ENCODE measurements around the gene UBE2J2. TPM values are rescaled to one million over a fixed set of nuclear protein-coding genes. Genes with fewer than 3 reads are reported as not detected.

Gene UBE2J2
- total RNA-seq, 1 donor from 2014 or later = 32.9 TPM

DNA sequence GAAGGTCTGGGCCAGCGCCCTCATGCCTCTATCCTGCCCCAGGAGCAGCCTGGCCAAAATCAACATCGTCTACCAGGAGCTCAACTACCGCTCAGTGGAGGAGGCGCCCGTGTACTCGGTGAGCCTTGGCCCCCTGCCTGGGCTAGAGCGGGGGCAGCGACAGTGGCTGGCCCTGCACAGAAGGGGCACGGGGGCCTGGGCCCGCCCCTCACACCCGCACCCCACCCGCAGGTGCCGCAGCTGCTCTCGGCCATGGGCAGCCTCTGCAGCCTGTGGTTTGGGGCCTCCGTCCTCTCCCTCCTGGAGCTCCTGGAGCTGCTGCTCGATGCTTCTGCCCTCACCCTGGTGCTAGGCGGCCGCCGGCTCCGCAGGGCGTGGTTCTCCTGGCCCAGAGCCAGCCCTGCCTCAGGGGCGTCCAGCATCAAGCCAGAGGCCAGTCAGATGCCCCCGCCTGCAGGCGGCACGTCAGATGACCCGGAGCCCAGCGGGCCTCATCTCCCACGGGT is 17.4 kb upstream of the UBE2J2 start:
- Mint-ChIP-seq H3K4me3 (no peak overlapping the region), H3K4me1 (no peaks in the 10 kb centered on the region), H3K27ac (no peak overlapping the region), H3K27me3 (ENCODE audit: insufficient read depth, low read depth) (no peaks in the 10 kb centered on the region), H3K36me3 (no peaks in the 10 kb centered on the region), H3K9me3 (no peaks in the 10 kb centered on the region)
- no peaks in the 10 kb centered on the region for H3K79me2 ChIP-seq (ENCODE audit: low read depth)
- no peak overlapping the region for H3K4me2 ChIP-seq
- peaks cover 7% of the 10 kb centered on the region for H4K20me1 ChIP-seq (ENCODE audit: low read depth)
- no peaks in the 10 kb centered on the region for H3K9me3 ChIP-seq (ENCODE audit: low read depth)
- TF ChIP-seq, protein P1, sequence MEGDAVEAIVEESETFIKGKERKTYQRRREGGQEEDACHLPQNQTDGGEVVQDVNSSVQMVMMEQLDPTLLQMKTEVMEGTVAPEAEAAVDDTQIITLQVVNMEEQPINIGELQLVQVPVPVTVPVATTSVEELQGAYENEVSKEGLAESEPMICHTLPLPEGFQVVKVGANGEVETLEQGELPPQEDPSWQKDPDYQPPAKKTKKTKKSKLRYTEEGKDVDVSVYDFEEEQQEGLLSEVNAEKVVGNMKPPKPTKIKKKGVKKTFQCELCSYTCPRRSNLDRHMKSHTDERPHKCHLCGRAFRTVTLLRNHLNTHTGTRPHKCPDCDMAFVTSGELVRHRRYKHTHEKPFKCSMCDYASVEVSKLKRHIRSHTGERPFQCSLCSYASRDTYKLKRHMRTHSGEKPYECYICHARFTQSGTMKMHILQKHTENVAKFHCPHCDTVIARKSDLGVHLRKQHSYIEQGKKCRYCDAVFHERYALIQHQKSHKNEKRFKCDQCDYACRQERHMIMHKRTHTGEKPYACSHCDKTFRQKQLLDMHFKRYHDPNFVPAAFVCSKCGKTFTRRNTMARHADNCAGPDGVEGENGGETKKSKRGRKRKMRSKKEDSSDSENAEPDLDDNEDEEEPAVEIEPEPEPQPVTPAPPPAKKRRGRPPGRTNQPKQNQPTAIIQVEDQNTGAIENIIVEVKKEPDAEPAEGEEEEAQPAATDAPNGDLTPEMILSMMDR (IDR thresholded peaks at IDR 0.05) = no peak
- TF ChIP-seq EZH2phosphoT487 (IDR thresholded peaks at IDR 0.05) = no peak
- TF ChIP-seq EZH2 (IDR thresholded peaks at IDR 0.05) = no peak
- no peaks in the 10 kb centered on the region for H3F3A ChIP-seq (ENCODE audit: low read depth)
- DNase-seq (ENCODE audit: low spot score) = no peak
- no peak overlapping the region for H2AFZ ChIP-seq (replicated peaks)
- no peaks in the 10 kb centered on the region for H3K4me1 ChIP-seq
- H3K27ac ChIP-seq = no peak overlapping the region
- H3K9ac ChIP-seq = no peak overlapping the region
- no peaks in the 10 kb centered on the region for H3K27me3 ChIP-seq
- H3K36me3 ChIP-seq = no peaks in the 10 kb centered on the region
- H3K4me3 ChIP-seq = no peak overlapping the region

DNA sequence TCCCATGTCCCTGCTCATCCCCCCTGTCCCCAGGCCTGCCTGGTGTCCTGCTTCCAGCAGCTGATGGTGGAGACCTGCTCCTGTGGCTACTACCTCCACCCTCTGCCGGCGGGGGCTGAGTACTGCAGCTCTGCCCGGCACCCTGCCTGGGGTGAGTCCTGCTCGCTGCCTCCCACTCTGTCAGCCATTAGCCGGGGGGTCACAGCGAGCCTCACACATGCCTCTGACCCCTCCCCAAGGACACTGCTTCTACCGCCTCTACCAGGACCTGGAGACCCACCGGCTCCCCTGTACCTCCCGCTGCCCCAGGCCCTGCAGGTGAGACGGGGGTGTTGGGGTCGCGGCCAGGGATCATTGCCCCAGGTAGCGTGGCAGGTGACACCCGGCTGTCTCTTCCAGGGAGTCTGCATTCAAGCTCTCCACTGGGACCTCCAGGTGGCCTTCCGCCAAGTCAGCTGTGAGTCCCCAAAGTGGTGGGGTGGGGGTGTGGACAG is 16.6 kb upstream of the UBE2J2 start:
- Histone ChIP-seq H3K4me1 (no peaks in the 10 kb centered on the region), H3K79me2 (ENCODE audit: low read depth) (no peaks in the 10 kb centered on the region), H3K9me3 (ENCODE audit: low read depth) (no peaks in the 10 kb centered on the region), H3F3A (ENCODE audit: low read depth) (peaks cover under 1% of the 10 kb centered on the region), H4K20me1 (ENCODE audit: low read depth) (peaks cover 7% of the 10 kb centered on the region), H3K36me3 (no peaks in the 10 kb centered on the region), H3K4me2 (no peak overlapping the region), H3K4me3 (no peak overlapping the region), H2AFZ (replicated peaks) (no peak overlapping the region), H3K27me3 (no peaks in the 10 kb centered on the region), H3K27ac (no peak overlapping the region), H3K9ac (no peak overlapping the region)
- DNase-seq (ENCODE audit: low spot score) = peak; percentile 75
- Mint-ChIP-seq H3K4me3 (no peak overlapping the region), H3K27me3 (ENCODE audit: insufficient read depth, low read depth) (no peaks in the 10 kb centered on the region), H3K36me3 (no peaks in the 10 kb centered on the region), H3K9me3 (no peaks in the 10 kb centered on the region), H3K4me1 (no peaks in the 10 kb centered on the region), H3K27ac (no peak overlapping the region)
- TF ChIP-seq, protein P1 (IDR thresholded peaks at IDR 0.05) = peak; percentile 59
- no peak for TF ChIP-seq EZH2phosphoT487 (IDR thresholded peaks at IDR 0.05)

DNA sequence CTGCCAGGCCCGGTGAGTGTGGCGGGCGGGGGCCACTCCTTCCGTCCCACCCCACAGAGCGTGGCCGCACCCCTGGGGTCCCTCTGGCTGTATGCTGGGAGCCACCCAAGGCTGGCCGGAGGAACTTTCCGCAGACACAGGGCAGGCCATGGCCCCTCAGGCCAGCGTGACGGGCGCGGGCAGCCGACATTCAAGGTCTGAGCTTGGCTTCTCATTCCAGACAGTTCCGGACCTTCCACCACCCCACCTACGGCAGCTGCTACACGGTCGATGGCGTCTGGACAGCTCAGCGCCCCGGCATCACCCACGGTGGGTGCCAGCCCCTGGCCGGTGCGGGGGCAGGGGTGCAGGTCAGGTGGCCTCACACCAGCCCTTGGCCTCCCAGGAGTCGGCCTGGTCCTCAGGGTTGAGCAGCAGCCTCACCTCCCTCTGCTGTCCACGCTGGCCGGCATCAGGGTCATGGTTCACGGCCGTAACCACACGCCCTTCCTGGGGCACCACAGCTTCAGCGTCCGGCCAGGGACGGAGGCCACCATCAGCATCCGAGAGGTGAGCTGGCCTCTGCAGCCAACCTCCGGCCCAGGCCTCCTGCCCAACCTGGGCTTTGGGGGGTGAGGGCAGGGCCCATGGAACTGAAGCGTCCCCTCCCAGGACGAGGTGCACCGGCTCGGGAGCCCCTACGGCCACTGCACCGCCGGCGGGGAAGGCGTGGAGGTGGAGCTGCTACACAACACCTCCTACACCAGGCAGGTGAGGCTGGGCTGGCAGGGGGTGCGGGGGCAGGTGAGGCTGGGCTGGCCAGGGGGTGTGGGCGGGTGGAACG is 13.8 kb upstream of the UBE2J2 start:
- no peak overlapping the region for H3K4me3 Mint-ChIP-seq
- H3K4me1 ChIP-seq = no peaks in the 10 kb centered on the region
- H2AFZ ChIP-seq (replicated peaks) = no peak overlapping the region

More for the DNA sequence above, 13.8 kb upstream of the UBE2J2 start:
- H3K27ac Mint-ChIP-seq = no peak overlapping the region
- H3K4me2 ChIP-seq = no peak overlapping the region
- peaks cover 10% of the 10 kb centered on the region for H3F3A ChIP-seq (ENCODE audit: low read depth)
- no peaks in the 10 kb centered on the region for H3K9me3 Mint-ChIP-seq
- H3K4me1 Mint-ChIP-seq = peaks cover 9% of the 10 kb centered on the region
- H4K20me1 ChIP-seq (ENCODE audit: low read depth) = peaks cover 6% of the 10 kb centered on the region
- H3K79me2 ChIP-seq (ENCODE audit: low read depth) = no peaks in the 10 kb centered on the region
- H3K27me3 Mint-ChIP-seq (ENCODE audit: insufficient read depth, low read depth) = peaks cover 3% of the 10 kb centered on the region
- DNase-seq (ENCODE audit: low spot score) = no peak
- no peak for TF ChIP-seq EZH2 (IDR thresholded peaks at IDR 0.05)
- no peak for TF ChIP-seq EZH2phosphoT487 (IDR thresholded peaks at IDR 0.05)
- TF ChIP-seq, protein P1 (IDR thresholded peaks at IDR 0.05) = no peak
- H3K4me3 ChIP-seq = no peak overlapping the region
- H3K9me3 ChIP-seq (ENCODE audit: low read depth) = no peaks in the 10 kb centered on the region
- no peak overlapping the region for H3K9ac ChIP-seq
- H3K27me3 ChIP-seq = no peaks in the 10 kb centered on the region
- no peak overlapping the region for H3K27ac ChIP-seq
- no peaks in the 10 kb centered on the region for H3K36me3 Mint-ChIP-seq
- no peaks in the 10 kb centered on the region for H3K36me3 ChIP-seq
